H9 (cell line): ENCODE measurements around the gene EEF2KMT. TPM values are rescaled to one million over a fixed set of nuclear protein-coding genes. Genes with fewer than 3 reads are reported as not detected.

ENCODE experiments used
- DNase-seq: peaks from one replicate; pipeline ENCODE4 v3.0.0-alpha.2; 2017
- H2AFZ ChIP-seq: one replicate; pipeline ENCODE4 v1.6.1; 2013; ENCODE audit warnings: mild to moderate bottlenecking, low read length, control low read depth, moderate library complexity
- H2AK5ac ChIP-seq: 2 replicates; pipeline ENCODE4 v1.6.1; 2013; ENCODE audit warnings: low read length, control low read depth, mixed read lengths; ENCODE audit not compliant: insufficient read length
- H2BK120ac ChIP-seq: one replicate; pipeline ENCODE4 v1.6.1; 2013; ENCODE audit warnings: low read depth, mild to moderate bottlenecking, low read length, control low read depth, inconsistent platforms; ENCODE audit not compliant: poor library complexity, severe bottlenecking
- H2BK12ac ChIP-seq: 2 replicates; pipeline ENCODE4 v1.6.1; 2013; ENCODE audit warnings: low read length, control low read depth, mixed read lengths, low read depth; ENCODE audit not compliant: insufficient read length
- H2BK15ac ChIP-seq: 2 replicates; pipeline ENCODE4 v1.6.1; 2013; ENCODE audit warnings: low read depth, low read length, control low read depth
- H2BK20ac ChIP-seq: one replicate; pipeline ENCODE4 v1.6.1; 2013; ENCODE audit warnings: low read depth, mild to moderate bottlenecking, low read length, control low read depth, inconsistent platforms; ENCODE audit not compliant: poor library complexity, severe bottlenecking
- H2BK5ac ChIP-seq: 2 replicates; pipeline ENCODE4 v1.6.1; 2013; ENCODE audit warnings: low read length, control low read depth, mixed read lengths; ENCODE audit not compliant: insufficient read length
- H3K14ac ChIP-seq: 2 replicates; pipeline ENCODE4 v1.6.1; 2013; ENCODE audit warnings: low read length, control low read depth; ENCODE audit not compliant: insufficient read depth
- H3K18ac ChIP-seq: 2 replicates; pipeline ENCODE4 v1.6.1; 2013; ENCODE audit warnings: low read depth, mild to moderate bottlenecking, mixed read lengths, low read length, control low read depth; ENCODE audit not compliant: insufficient read length
- H3K23ac ChIP-seq: 2 replicates; pipeline ENCODE4 v1.6.1; 2013; ENCODE audit warnings: low read length, control low read depth, mixed read lengths, low read depth; ENCODE audit not compliant: insufficient read length
- H3K23me2 ChIP-seq: 2 replicates; pipeline ENCODE4 v1.6.1; 2013; ENCODE audit warnings: low read depth, mild to moderate bottlenecking, mixed read lengths, low read length, control low read depth; ENCODE audit not compliant: insufficient read length, poor library complexity, severe bottlenecking
- H3K27ac ChIP-seq: 2 replicates; pipeline ENCODE4 v1.5.1; 2013; ENCODE audit warnings: low read length, control low read depth, mixed read lengths, low read depth; ENCODE audit not compliant: insufficient read length
- H3K27me3 ChIP-seq: 2 replicates; pipeline ENCODE4 v1.6.1; 2013; ENCODE audit warnings: low read length, control low read depth, inconsistent platforms; ENCODE audit not compliant: insufficient read depth
- H3K4ac ChIP-seq: 2 replicates; pipeline ENCODE4 v1.6.1; 2013; ENCODE audit warnings: low read depth, mild to moderate bottlenecking, control low read depth, inconsistent platforms, low read length, moderate library complexity
- H3K4me1 ChIP-seq: 2 replicates; pipeline ENCODE4 v1.6.1; 2013; ENCODE audit warnings: low read length, control low read depth, inconsistent platforms; ENCODE audit not compliant: insufficient read depth
- H3K4me2 ChIP-seq: 2 replicates; pipeline ENCODE4 v1.6.1; 2013; ENCODE audit warnings: low read length, control low read depth, mixed read lengths; ENCODE audit not compliant: insufficient read length, insufficient read depth
- H3K56ac ChIP-seq: 2 replicates; pipeline ENCODE4 v1.6.1; 2013; ENCODE audit warnings: low read depth, mild to moderate bottlenecking, mixed read lengths, low read length, control low read depth; ENCODE audit not compliant: insufficient read length
- H3K79me1 ChIP-seq: 2 replicates; pipeline ENCODE4 v1.6.1; 2013; ENCODE audit warnings: low read depth, mild to moderate bottlenecking, moderate library complexity, low read length, control low read depth, inconsistent platforms; ENCODE audit not compliant: insufficient read depth, poor library complexity, severe bottlenecking
- H3K79me2 ChIP-seq: 2 replicates; pipeline ENCODE4 v1.6.1; 2013; ENCODE audit warnings: low read length, control low read depth, inconsistent platforms; ENCODE audit not compliant: insufficient read depth
- H3K9ac ChIP-seq: 2 replicates; pipeline ENCODE4 v1.6.1; 2013; ENCODE audit warnings: low read length, control low read depth, mixed read lengths; ENCODE audit not compliant: insufficient read length; ENCODE audit errors: extremely low read depth
- H3K9me3 ChIP-seq: one replicate; pipeline ENCODE4 v1.6.1; 2013; ENCODE audit warnings: low read depth, low read length, inconsistent platforms; ENCODE audit not compliant: control insufficient read depth
- H3T11ph ChIP-seq: one replicate; pipeline ENCODE4 v1.6.1; 2013; ENCODE audit warnings: mild to moderate bottlenecking, low read length, control low read depth, inconsistent platforms
- H4K20me1 ChIP-seq: one replicate; pipeline ENCODE4 v1.6.1; 2013; ENCODE audit not compliant: control insufficient read depth, insufficient read length, insufficient read depth
- H4K5ac ChIP-seq: 2 replicates; pipeline ENCODE4 v1.6.1; 2013; ENCODE audit warnings: low read depth, mild to moderate bottlenecking, mixed read lengths, low read length, control low read depth; ENCODE audit not compliant: insufficient read length
- H4K8ac ChIP-seq: replicated peaks from 2 replicates; pipeline ENCODE4 v1.6.1; 2013; ENCODE audit warnings: low read length, control low read depth, mixed read lengths, low read depth; ENCODE audit not compliant: insufficient read length
- H4K91ac ChIP-seq: 2 replicates; pipeline ENCODE4 v1.6.1; 2013; ENCODE audit warnings: low read depth, mild to moderate bottlenecking, moderate library complexity, mixed read lengths, low read length, control low read depth; ENCODE audit not compliant: insufficient read length
- H3K27ac Mint-ChIP-seq, 3 experiments: 2 replicates in 2 of 3; 3 replicates in 1 of 3; pipeline ENCODE4 v1.8.0; 2020 to 2021; ENCODE audit warnings: mixed read lengths in 3 of 3, mild to moderate bottlenecking in 1 of 3, moderate library complexity in 1 of 3
- H3K27me3 Mint-ChIP-seq: 2 replicates; pipeline ENCODE4 v1.8.0; 2021; ENCODE audit warnings: low read depth, mild to moderate bottlenecking, moderate library complexity, mixed read lengths
- H3K36me3 Mint-ChIP-seq, 3 experiments: 2 replicates in 2 of 3; 3 replicates in 1 of 3; pipeline ENCODE4 v1.8.0; 2020 to 2021; ENCODE audit warnings: low read depth in 3 of 3, mixed read lengths in 3 of 3; ENCODE audit not compliant: insufficient read depth in 1 of 3
- H3K4me1 Mint-ChIP-seq, 2 experiments: 2 replicates each; pipeline ENCODE4 v1.8.0; 2020; ENCODE audit warnings: mixed read lengths in 2 of 2
- H3K4me3 Mint-ChIP-seq, 2 experiments: 2 replicates in 1 of 2; 3 replicates in 1 of 2; pipeline ENCODE4 v1.8.0; 2020 to 2021; ENCODE audit warnings: mild to moderate bottlenecking in 2 of 2, mixed read lengths in 2 of 2, moderate library complexity in 1 of 2
- H3K9me3 Mint-ChIP-seq, 2 experiments: 2 replicates in 1 of 2; 3 replicates in 1 of 2; pipeline ENCODE4 v1.8.0; 2020; ENCODE audit warnings: mild to moderate bottlenecking in 2 of 2, mixed read lengths in 2 of 2, moderate library complexity in 1 of 2
- CTCF ChIP-seq: fragments of 200-600 bp; sonication (generic); conservative IDR thresholded peaks from 3 replicates; pipeline ENCODE4 v1.8.0; 2021; ENCODE audit warnings: antibody characterized with exemption, mild to moderate bottlenecking
- WGBS: extraction: QIAGEN DNeasy Blood & Tissue Kit; methylation state at CpG from one replicate; pipeline ENCODE4 v1.1.7; 2013; ENCODE audit warnings: missing lambda C conversion rate, low lambda C conversion rate, mixed read lengths; ENCODE audit not compliant: insufficient read length; ENCODE audit errors: extremely low coverage; 5-methylcytosine and 5-hydroxymethylcytosine counted together
- total RNA-seq: library from RNA; stranded (reverse); gene quantifications from 2 replicates; pipeline ENCODE4 v1.2.1, GENCODE V29; 2021

Gene EEF2KMT
- total RNA-seq, 1 experiment from 2014 or later = 16.4 TPM

- Histone ChIP-seq H2AK5ac (no peak overlapping the region), H2AFZ (no peak overlapping the region), H3K23ac (no peak overlapping the region), H4K91ac (no peak overlapping the region), H3K14ac (no peak overlapping the region), H3K23me2 (no peaks in the 10 kb centered on the region), H3K79me1 (no peaks in the 10 kb centered on the region), H3K79me2 (no peaks in the 10 kb centered on the region), H2BK15ac (no peak overlapping the region), H3K4me2 (no peak overlapping the region), H3K56ac (no peak overlapping the region), H4K8ac (no peak overlapping the region), H3K4ac (no peak overlapping the region), H3T11ph (no peak overlapping the region), H3K27me3 (no peaks in the 10 kb centered on the region), H4K5ac (no peak overlapping the region), H3K18ac (no peak overlapping the region), H3K4me1 (peaks cover 6% of the 10 kb centered on the region), H3K27ac (no peak overlapping the region), H2BK5ac (no peak overlapping the region), H3K9ac (no peak overlapping the region), H2BK20ac (no peak overlapping the region), H3K9me3 (no peaks in the 10 kb centered on the region), H4K20me1 (no peaks in the 10 kb centered on the region), H2BK120ac (no peak overlapping the region), H2BK12ac (no peak overlapping the region)
- Mint-ChIP-seq H3K36me3 (no peaks in the 10 kb centered on the region), H3K4me3 (no peak overlapping the region), H3K27me3 (peaks cover 6% of the 10 kb centered on the region), H3K27ac (no peak overlapping the region), H3K9me3 (no peaks in the 10 kb centered on the region), H3K4me1 (peaks cover 16 to 29% of the 10 kb centered on the region in 2 experiments)
- no peak for TF ChIP-seq CTCF
- DNase-seq = no peak
- WGBS = no CpG with 5 or more reads among the region's 7 CpGs
Observed at GRCh38 chr16:5040451-5040850, 57.1 kb downstream of the EEF2KMT start.
